Uterus (tissue), 4 donors: ENCODE results near the gene PTPRG. TPM values are rescaled to one million over a fixed set of nuclear protein-coding genes. Genes with fewer than 3 reads are reported as not detected.

ENCODE experiments used
- DNase-seq, 2 donors: peaks; one replicate each; pipeline ENCODE4 v3.0.0-alpha.2; 2019 to 2020
- H3K27ac ChIP-seq, 2 donors: fragments of 200-600 bp; sonication (generic); 1 replicate in 1 of 2; 2 replicates in 1 of 2; pipeline ENCODE4 v1.5.1; 2016 to 2018
- H3K27me3 ChIP-seq, 2 donors: fragments of 200-600 bp; sonication (generic); one replicate each; pipeline ENCODE4 v1.5.1; 2018 to 2019; ENCODE audit warnings: control low read depth in 1 of 2
- H3K36me3 ChIP-seq, 2 donors: fragments of 200-600 bp; sonication (generic); one replicate each; pipeline ENCODE4 v1.5.1; 2019; ENCODE audit warnings: control low read depth in 1 of 2
- H3K4me1 ChIP-seq, 2 donors: fragments of 200-600 bp; sonication (generic); one replicate each; pipeline ENCODE4 v1.5.1; 2018 to 2019; ENCODE audit warnings: control low read depth in 1 of 2
- H3K4me3 ChIP-seq, 2 donors: fragments of 200-600 bp; sonication (generic); 1 replicate in 1 of 2; 2 replicates in 1 of 2; pipeline ENCODE4 v1.5.1; 2018 to 2019; ENCODE audit warnings: mild to moderate bottlenecking in 1 of 2
- H3K9me3 ChIP-seq, 2 donors: fragments of 200-600 bp; sonication (generic); one replicate each; pipeline ENCODE4 v1.5.1; 2019; ENCODE audit warnings: control low read depth in 1 of 2
- POLR2A ChIP-seq, 2 donors: fragments of 450-650 bp; IDR thresholded peaks; one replicate each; pipeline ENCODE4 v1.6.1; 2016; ENCODE audit warnings: antibody characterized with exemption in 2 of 2, mild to moderate bottlenecking in 1 of 2, moderate library complexity in 1 of 2
- intact Hi-C: fragments of 100-400 bp; cut with DNase I; formaldehyde crosslinking; loops from one replicate; pipeline ENCODE4 v1.15.1; 2023; ENCODE audit warnings: low total_unique reads
- total RNA-seq, 4 donors: library from RNA; depleted of rRNA in 3 of 4; stranded (reverse); fragments of >200 nt in 3 of 4; gene quantifications; one replicate each; pipeline versions ENCODE4 v1.1.0 to v1.2.4, GENCODE V29; 2014 to 2023
- TF ChIP-seq, protein P1 (sequence below), 4 experiments: fragments of 200-600 bp in 2 of 4; fragments of 450-650 bp in 2 of 4; sonication (generic) in 2 of 4; IDR thresholded peaks; one replicate each; pipeline ENCODE4 v1.5.1; 2016 to 2019; ENCODE audit warnings: antibody characterized with exemption in 4 of 4, mild to moderate bottlenecking in 2 of 4, moderate library complexity in 1 of 4
- donor health status: DM: yes; HTN: yes; CAD: no.

Gene PTPRG
- total RNA-seq, 4 donors from 2014 or later, result 43.5 to 136 (median 62.6) TPM

DNA sequence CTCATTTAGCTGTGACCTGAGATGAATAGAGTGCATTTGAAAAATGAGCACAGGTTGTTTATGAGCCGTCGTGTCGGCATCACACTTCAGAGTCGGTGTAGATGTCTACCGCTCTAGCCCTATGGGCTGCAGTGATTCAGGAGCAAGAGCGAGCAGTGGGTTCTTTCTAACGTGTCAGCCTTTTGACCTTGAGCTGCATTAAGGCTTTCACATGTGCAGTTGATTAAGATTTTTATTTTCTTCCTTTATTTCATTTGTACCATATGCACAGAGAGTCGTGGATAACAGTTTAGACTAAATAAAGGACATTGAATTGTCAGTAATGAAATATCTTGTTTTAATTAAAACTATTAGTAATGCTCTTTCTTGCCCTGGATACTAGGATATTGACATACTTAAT is 368.2 kb downstream of the PTPRG start:
- DNase-seq, result no peak
- H3K9me3 ChIP-seq, result no peaks in the 10 kb centered on the region

DNA sequence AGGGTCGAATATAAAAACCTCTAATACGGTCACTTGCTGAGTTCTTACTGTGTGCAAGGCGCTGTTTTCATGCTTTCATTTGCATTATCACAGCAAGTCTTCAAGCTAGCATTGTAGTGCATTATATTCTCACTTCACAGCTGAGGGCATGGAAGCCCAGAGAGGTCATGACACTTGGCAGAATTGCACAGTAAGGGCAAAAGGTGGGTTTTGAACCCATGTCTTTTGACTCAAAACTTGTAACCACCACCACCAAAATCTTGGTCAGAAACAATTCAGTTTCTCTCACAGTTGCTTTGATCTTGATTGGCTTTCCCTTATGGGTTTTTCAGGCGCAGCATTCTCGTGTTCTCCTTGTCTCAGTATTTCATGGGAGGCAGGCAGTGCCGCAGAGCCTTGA is 371.1 kb downstream of the PTPRG start:
- peaks cover 0 to 5% of the 10 kb centered on the region in 2 donors for H3K4me1 ChIP-seq
- H3K36me3 ChIP-seq, result no peaks in the 10 kb centered on the region
- no peaks in the 10 kb centered on the region for H3K9me3 ChIP-seq
- no peak for DNase-seq
- no peak for TF ChIP-seq POLR2A (IDR thresholded peaks at IDR 0.05)
- TF ChIP-seq, protein P1, sequence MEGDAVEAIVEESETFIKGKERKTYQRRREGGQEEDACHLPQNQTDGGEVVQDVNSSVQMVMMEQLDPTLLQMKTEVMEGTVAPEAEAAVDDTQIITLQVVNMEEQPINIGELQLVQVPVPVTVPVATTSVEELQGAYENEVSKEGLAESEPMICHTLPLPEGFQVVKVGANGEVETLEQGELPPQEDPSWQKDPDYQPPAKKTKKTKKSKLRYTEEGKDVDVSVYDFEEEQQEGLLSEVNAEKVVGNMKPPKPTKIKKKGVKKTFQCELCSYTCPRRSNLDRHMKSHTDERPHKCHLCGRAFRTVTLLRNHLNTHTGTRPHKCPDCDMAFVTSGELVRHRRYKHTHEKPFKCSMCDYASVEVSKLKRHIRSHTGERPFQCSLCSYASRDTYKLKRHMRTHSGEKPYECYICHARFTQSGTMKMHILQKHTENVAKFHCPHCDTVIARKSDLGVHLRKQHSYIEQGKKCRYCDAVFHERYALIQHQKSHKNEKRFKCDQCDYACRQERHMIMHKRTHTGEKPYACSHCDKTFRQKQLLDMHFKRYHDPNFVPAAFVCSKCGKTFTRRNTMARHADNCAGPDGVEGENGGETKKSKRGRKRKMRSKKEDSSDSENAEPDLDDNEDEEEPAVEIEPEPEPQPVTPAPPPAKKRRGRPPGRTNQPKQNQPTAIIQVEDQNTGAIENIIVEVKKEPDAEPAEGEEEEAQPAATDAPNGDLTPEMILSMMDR (IDR thresholded peaks at IDR 0.05), result no peak
- no peaks in the 10 kb centered on the region for H3K27me3 ChIP-seq
- intact Hi-C loops, result no loop called here
- no peak overlapping the region for H3K27ac ChIP-seq
- H3K4me3 ChIP-seq, result no peak overlapping the region

More for the DNA sequence above, 368.2 kb downstream of the PTPRG start:
- Histone ChIP-seq H3K27me3 (no peaks in the 10 kb centered on the region), H3K36me3 (no peaks in the 10 kb centered on the region), H3K27ac (no peak overlapping the region), H3K4me1 (peaks cover 0 to 18% of the 10 kb centered on the region in 2 donors), H3K4me3 (no peak overlapping the region)
- TF ChIP-seq POLR2A (IDR thresholded peaks at IDR 0.05), result no peak
- TF ChIP-seq, protein P1 (IDR thresholded peaks at IDR 0.05), result no peak
- intact Hi-C loops, result no loop called here

DNA sequence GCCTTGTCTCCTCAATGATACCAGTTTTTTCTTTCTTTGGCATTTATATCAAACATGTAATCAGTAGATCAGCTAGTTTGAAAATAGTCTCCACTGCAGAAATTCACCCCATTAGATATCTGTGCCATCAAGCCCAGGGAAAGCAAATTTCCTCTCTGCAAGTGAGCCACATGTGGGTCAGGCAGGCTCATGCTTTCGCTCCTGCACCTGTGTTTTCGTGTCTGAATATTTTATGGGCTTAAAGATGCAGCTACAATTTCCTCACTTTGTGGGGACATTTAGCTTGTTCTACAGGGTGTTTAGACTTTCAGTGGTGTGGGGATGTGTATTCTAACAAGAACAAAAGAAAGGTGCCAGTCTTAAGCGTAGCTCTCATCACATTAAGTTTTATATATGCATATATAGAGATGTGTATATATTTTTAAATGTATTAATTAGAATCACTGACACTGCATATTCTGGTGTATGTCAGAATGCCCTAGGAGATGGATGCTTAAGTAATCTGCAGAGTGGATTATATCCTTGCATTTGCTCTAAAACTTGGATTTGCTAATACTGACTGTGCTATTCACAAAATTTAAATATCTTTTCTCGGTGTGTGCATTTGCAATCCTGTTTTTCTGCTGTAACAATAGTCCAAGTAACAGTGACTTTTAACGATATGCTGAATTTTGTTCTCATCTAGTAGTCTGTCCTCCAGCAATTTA is 372.6 kb downstream of the PTPRG start:
- H3K9me3 ChIP-seq, result no peaks in the 10 kb centered on the region
- intact Hi-C loops, result no loop called here

DNA sequence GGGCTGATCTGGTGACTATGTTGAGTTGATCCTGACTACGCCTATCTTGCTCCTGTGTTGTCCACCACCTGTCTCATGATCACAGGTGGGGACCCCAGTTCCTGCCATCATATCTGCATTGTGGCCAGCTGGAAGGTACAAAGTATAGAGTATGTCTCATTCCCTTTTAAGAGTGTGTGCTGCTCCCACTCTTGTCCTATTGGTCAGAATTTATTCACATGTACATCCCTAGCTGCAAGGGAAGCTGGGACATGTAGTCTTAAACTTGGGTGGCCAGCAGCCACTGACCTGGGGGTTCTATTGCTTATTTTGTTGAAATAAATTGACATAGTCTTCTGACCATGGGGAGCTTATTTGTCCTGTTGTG is 373.1 kb downstream of the PTPRG start:
- no peaks in the 10 kb centered on the region for H3K9me3 ChIP-seq
- intact Hi-C loops, result no loop called here

More for the DNA sequence above, 372.6 kb downstream of the PTPRG start:
- DNase-seq, result no peak
- Histone ChIP-seq H3K27ac (no peak overlapping the region), H3K4me1 (no peaks in the 10 kb centered on the region), H3K27me3 (no peaks in the 10 kb centered on the region), H3K4me3 (no peak overlapping the region), H3K36me3 (no peaks in the 10 kb centered on the region)
- TF ChIP-seq POLR2A (IDR thresholded peaks at IDR 0.05), result no peak
- TF ChIP-seq, protein P1 (IDR thresholded peaks at IDR 0.05), result no peak

DNA sequence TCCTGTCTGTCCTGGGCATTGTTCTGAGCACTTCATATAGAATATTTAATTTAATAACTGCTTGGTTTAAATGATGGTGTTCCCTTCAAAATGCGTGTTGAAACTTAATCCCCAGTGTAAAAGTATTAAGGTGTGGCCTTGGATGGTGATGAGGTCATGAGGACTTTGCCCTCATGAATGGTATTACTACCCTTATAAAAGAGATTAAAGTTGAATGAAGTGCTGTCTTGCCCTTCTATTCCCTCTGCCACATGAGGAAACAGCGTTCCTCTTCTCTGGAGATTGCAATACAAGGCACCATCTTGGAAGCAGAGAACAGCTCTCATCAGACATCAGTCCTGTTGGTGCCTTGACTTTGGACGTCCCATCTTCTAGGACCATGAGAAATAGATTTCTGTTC is 374.4 kb downstream of the PTPRG start:
- no peak for DNase-seq
- H3K36me3 ChIP-seq, result no peaks in the 10 kb centered on the region
- no peaks in the 10 kb centered on the region for H3K27me3 ChIP-seq
- H3K4me1 ChIP-seq, result no peaks in the 10 kb centered on the region
- TF ChIP-seq, protein P1 (IDR thresholded peaks at IDR 0.05), result no peak
- TF ChIP-seq POLR2A (IDR thresholded peaks at IDR 0.05), result no peak
- H3K27ac ChIP-seq, result no peak overlapping the region
- H3K4me3 ChIP-seq, result no peak overlapping the region
- no peaks in the 10 kb centered on the region for H3K9me3 ChIP-seq
- intact Hi-C loops, result no loop called here

More for the DNA sequence above, 373.1 kb downstream of the PTPRG start:
- H3K36me3 ChIP-seq, result no peaks in the 10 kb centered on the region
- no peaks in the 10 kb centered on the region for H3K4me1 ChIP-seq
- no peaks in the 10 kb centered on the region for H3K27me3 ChIP-seq
- no peak overlapping the region for H3K4me3 ChIP-seq
- no peak overlapping the region for H3K27ac ChIP-seq
- no peak for DNase-seq
- TF ChIP-seq, protein P1 (IDR thresholded peaks at IDR 0.05), result no peak
- no peak for TF ChIP-seq POLR2A (IDR thresholded peaks at IDR 0.05)
